ENCODE results near the gene BID.

GRCh38 chr22:17767233-17768065, 6.8 kb downstream of the BID start:
- TF ChIP-seq POLR2A (IDR thresholded peaks at IDR 0.05; ENCODE audit: low read depth, low read length) (no peak), CEBPB (IDR thresholded peaks at IDR 0.05; ENCODE audit: low read depth, low read length) (no peak), CTCF (conservative IDR thresholded peaks at IDR 0.05; ENCODE audit: low read depth, low read length) (no peak), FOS (IDR thresholded peaks at IDR 0.05; ENCODE audit: low read depth, low read length) (no peak), RFX5 (IDR thresholded peaks at IDR 0.05; ENCODE audit: low read depth, low read length) (no peak), MAZ (IDR thresholded peaks at IDR 0.05; ENCODE audit: borderline replicate concordance, low read depth, low read length) (no peak), SMC3 (IDR thresholded peaks at IDR 0.05; ENCODE audit: low read depth, low read length) (no peak), RAD21 (IDR thresholded peaks at IDR 0.05; ENCODE audit: low read length) (no peak), NFE2L2 (IDR thresholded peaks at IDR 0.05; ENCODE audit: low read depth, low read length) (no peak), MXI1 (IDR thresholded peaks at IDR 0.05; ENCODE audit: borderline replicate concordance, low read depth, low read length) (no peak), USF2 (IDR thresholded peaks at IDR 0.05; ENCODE audit: low read depth, low read length) (no peak), CHD1 (IDR thresholded peaks at IDR 0.05; ENCODE audit: low read depth, low read length) (no peak), BHLHE40 (IDR thresholded peaks at IDR 0.05; ENCODE audit: low read depth, low read length) (no peak), RCOR1 (IDR thresholded peaks at IDR 0.05; ENCODE audit: insufficient replicate concordance, low read length) (no peak)
